WERI-Rb-1 (cell line): ENCODE data around the gene ZNF268.

Experiments used
- DNase-seq: peaks from one replicate; pipeline ENCODE4 v3.0.0-alpha.2; 2020
- H3K27ac ChIP-seq: fragments of 250-450 bp; sonication (Bioruptor Pico); 2 replicates; pipeline ENCODE4 v1.5.1; 2020; ENCODE audit warnings: mild to moderate bottlenecking, moderate library complexity
- H3K27me3 ChIP-seq: fragments of 250-450 bp; sonication (Bioruptor Pico); 2 replicates; pipeline ENCODE4 v1.5.1; 2021; ENCODE audit warnings: mild to moderate bottlenecking, low read depth, moderate library complexity; ENCODE audit not compliant: insufficient read depth, severe bottlenecking
- H3K36me3 ChIP-seq: fragments of 250-450 bp; sonication (Bioruptor Pico); 2 replicates; pipeline ENCODE4 v1.5.1; 2020; ENCODE audit warnings: mild to moderate bottlenecking, moderate library complexity
- H3K4me3 ChIP-seq: 2 replicates; pipeline ENCODE4 v1.5.1; 2011; ENCODE audit warnings: low read depth, mild to moderate bottlenecking, control low read depth, low read length
- H3K9me3 ChIP-seq: fragments of 250-450 bp; sonication (Bioruptor Pico); 2 replicates; pipeline ENCODE4 v1.5.1; 2021; ENCODE audit warnings: mild to moderate bottlenecking, moderate library complexity; ENCODE audit not compliant: severe bottlenecking
- TF ChIP-seq, protein P1 (sequence below): IDR thresholded peaks from 2 replicates; pipeline ENCODE4 v1.5.1; 2011; ENCODE audit warnings: low read depth, mild to moderate bottlenecking, control low read depth, inconsistent platforms, low read length

Gene ZNF268

DNA sequence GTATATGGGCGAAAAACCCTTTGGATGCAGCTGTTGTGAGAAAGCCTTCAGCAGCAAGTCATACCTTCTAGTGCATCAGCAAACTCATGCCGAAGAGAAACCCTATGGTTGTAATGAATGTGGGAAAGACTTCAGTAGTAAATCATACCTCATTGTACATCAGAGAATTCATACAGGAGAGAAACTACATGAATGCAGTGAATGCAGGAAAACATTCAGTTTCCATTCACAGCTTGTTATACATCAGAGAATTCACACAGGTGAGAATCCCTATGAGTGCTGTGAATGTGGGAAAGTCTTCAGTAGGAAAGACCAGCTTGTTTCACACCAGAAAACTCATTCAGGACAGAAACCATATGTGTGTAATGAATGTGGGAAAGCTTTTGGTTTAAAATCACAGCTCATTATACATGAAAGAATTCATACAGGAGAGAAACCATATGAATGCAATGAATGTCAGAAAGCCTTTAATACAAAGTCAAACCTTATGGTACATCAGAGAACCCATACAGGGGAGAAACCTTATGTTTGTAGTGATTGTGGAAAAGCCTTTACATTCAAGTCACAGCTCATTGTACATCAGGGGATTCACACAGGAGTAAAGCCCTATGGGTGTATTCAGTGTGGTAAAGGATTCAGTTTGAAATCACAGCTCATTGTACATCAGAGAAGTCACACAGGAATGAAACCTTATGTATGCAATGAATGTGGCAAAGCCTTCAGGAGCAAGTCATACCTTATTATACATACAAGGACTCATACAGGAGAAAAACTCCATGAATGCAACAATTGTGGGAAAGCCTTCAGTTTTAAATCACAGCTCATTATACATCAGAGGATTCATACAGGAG, 21.4 kb downstream of the ZNF268 start:
- Histone ChIP-seq H3K27me3 (no peaks in the 10 kb centered on the region), H3K27ac (no peak overlapping the region), H3K9me3 (peaks cover 65% of the 10 kb centered on the region), H3K4me3 (no peak overlapping the region), H3K36me3 (peaks cover 46% of the 10 kb centered on the region)
- DNase-seq = no peak
- TF ChIP-seq, protein P1, sequence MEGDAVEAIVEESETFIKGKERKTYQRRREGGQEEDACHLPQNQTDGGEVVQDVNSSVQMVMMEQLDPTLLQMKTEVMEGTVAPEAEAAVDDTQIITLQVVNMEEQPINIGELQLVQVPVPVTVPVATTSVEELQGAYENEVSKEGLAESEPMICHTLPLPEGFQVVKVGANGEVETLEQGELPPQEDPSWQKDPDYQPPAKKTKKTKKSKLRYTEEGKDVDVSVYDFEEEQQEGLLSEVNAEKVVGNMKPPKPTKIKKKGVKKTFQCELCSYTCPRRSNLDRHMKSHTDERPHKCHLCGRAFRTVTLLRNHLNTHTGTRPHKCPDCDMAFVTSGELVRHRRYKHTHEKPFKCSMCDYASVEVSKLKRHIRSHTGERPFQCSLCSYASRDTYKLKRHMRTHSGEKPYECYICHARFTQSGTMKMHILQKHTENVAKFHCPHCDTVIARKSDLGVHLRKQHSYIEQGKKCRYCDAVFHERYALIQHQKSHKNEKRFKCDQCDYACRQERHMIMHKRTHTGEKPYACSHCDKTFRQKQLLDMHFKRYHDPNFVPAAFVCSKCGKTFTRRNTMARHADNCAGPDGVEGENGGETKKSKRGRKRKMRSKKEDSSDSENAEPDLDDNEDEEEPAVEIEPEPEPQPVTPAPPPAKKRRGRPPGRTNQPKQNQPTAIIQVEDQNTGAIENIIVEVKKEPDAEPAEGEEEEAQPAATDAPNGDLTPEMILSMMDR = no peak

DNA sequence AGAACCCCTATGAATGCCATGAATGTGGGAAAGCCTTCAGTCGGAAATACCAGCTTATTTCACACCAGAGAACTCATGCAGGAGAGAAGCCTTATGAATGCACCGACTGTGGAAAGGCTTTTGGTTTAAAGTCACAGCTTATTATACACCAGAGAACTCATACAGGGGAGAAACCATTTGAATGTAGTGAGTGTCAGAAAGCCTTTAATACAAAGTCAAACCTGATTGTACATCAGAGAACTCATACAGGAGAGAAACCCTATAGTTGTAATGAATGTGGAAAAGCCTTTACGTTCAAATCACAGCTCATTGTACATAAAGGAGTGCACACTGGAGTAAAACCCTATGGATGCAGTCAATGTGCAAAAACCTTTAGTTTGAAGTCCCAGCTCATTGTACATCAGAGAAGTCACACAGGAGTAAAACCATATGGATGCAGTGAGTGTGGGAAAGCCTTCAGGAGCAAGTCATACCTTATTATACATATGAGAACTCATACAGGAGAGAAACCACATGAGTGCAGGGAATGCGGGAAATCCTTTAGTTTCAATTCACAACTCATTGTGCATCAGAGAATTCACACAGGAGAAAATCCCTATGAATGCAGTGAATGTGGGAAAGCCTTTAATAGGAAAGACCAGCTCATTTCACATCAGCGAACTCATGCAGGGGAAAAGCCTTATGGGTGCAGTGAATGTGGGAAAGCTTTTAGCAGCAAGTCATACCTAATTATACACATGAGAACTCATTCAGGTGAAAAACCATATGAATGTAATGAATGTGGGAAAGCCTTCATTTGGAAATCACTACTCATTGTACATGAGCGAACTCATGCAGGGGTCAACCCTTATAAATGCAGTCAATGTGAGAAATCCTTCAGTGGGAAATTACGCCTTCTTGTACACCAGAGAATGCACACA, 22.3 kb downstream of the ZNF268 start:
- Histone ChIP-seq H3K4me3 (no peak overlapping the region), H3K36me3 (peaks cover 46% of the 10 kb centered on the region), H3K27ac (no peak overlapping the region), H3K9me3 (peaks cover 65% of the 10 kb centered on the region), H3K27me3 (no peaks in the 10 kb centered on the region)
- DNase-seq = no peak
- TF ChIP-seq, protein P1 = no peak

DNA sequence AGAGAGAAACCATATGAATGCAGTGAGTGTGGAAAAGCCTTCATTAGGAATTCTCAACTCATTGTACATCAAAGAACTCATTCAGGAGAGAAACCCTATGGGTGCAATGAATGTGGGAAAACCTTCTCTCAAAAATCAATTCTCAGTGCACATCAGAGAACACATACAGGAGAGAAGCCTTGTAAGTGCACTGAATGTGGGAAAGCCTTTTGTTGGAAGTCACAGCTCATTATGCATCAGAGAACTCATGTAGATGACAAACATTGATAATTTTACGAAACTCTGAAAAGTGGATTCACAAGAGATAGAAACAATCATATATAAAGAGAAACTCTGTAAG, 22.9 kb downstream of the ZNF268 start:
- Histone ChIP-seq H3K4me3 (no peak overlapping the region), H3K9me3 (peaks cover 65% of the 10 kb centered on the region), H3K36me3 (peaks cover 46% of the 10 kb centered on the region)

DNA sequence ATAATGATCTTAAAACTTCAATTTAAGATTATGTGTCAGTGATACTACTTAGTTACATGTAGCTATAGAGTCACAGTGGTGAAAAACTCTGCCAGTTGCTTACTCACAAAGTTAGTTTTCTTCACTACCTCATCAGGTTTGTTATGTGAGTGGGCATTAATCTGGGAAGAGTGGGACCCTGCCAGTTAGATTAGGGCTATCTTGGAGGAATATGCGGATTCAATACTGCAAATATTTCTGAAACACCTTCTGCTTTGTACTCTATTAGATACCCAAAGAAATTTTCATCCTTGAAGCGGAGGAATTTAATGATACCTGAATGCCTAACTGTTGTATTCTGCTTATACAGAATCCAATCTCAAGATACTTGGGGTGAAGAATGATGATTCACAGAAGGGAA, 25.1 kb downstream of the ZNF268 start:
- DNase-seq = no peak
- Histone ChIP-seq H3K9me3 (peaks cover 57% of the 10 kb centered on the region), H3K27ac (no peak overlapping the region), H3K27me3 (no peaks in the 10 kb centered on the region), H3K4me3 (no peak overlapping the region), H3K36me3 (peaks cover 33% of the 10 kb centered on the region)
- TF ChIP-seq, protein P1 = no peak

More for the DNA sequence above, 22.9 kb downstream of the ZNF268 start:
- DNase-seq = no peak
- H3K27ac ChIP-seq = no peak overlapping the region
- no peaks in the 10 kb centered on the region for H3K27me3 ChIP-seq
- TF ChIP-seq, protein P1 = no peak

DNA sequence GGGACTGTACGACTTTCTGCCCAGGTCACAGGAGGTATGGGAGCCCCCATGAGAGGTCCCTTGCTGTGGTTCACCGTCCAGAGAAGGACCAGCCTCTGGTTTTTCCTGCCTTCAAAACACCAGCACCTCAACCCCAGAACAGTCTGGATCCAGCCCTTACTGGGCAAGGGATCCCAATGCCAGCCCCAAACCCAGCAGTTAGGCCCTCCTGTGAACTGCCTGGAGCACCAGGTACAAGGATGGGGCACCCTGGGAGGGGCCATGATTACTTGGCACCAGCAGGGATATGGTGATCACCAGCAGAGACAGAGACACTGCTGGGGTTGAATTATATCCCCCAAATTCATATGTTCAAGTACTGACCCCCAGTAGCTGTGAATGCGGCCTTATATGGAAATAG, 34.4 kb downstream of the ZNF268 start:
- peaks cover 32% of the 10 kb centered on the region for H3K9me3 ChIP-seq
- H3K4me3 ChIP-seq = no peak overlapping the region
- TF ChIP-seq, protein P1 = no peak
- no peak for DNase-seq
- H3K27ac ChIP-seq = no peak overlapping the region
- H3K27me3 ChIP-seq = peaks cover 22% of the 10 kb centered on the region
- H3K36me3 ChIP-seq = no peaks in the 10 kb centered on the region
